ACHN (cell line): ENCODE measurements around the gene COL11A2.

Experiments used
- DNase-seq: peaks from one replicate; pipeline ENCODE4 v3.0.0-alpha.2; 2015
- in situ Hi-C: cut with HindIII; loops from 2 replicates; pipeline ENCODE4 v1.10.0; 2017; ENCODE audit warnings: low sequenced_read_pairs, low pct_ligation_motif_present, low pct_unique_long_range_greater_than_20kb

The COL11A2 gene

GRCh38 chr6:33142501-33143070 lies 49.7 kb downstream of the COL11A2 start:
- in situ Hi-C loops: no loop called here
- no peak for DNase-seq

- in situ Hi-C loops: no loop called here
- no peak for DNase-seq
Observed at GRCh38 chr6:33140556-33140955, 51.7 kb downstream of the COL11A2 start.

- in situ Hi-C loops: no loop called here
- DNase-seq: no peak
Observed at GRCh38 chr6:33139596-33140206, 52.6 kb downstream of the COL11A2 start.

DNA sequence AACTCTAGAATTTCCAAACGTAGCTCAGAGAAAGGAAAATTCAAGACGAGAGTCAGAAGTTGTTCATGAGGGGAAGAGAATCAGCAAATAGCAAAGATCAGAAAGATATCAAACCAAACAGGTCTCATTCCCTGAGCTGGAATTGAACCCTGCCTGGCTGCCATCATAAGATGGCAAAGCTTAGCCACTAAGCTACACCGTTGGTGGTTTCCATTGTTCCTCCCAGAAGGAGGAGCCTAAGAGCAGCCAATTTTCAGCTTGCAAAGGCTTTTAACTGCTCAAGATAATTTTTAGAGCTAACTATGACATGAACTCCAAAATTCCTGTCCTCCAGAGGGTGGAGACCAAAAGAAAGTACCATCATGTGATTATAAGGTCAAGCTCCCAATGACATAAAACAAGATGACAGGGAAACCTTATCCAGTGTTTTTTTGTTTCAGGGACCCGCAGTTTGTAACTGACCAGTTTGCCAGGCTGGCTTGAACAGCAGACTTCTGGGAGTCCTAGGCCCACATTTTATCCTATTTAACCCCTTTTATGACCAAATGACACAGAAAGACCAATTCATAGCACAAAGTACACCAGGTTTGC lies 55.9 kb downstream of the COL11A2 start:
- no peak for DNase-seq
- in situ Hi-C loops: no loop called here

- DNase-seq: no peak
- in situ Hi-C loops: no loop called here
Observed at GRCh38 chr6:33132081-33132524, 60.2 kb downstream of the COL11A2 start.

- no peak for DNase-seq
- in situ Hi-C loops: no loop called here
Observed at GRCh38 chr6:33128318-33128717, 63.9 kb downstream of the COL11A2 start.

DNA sequence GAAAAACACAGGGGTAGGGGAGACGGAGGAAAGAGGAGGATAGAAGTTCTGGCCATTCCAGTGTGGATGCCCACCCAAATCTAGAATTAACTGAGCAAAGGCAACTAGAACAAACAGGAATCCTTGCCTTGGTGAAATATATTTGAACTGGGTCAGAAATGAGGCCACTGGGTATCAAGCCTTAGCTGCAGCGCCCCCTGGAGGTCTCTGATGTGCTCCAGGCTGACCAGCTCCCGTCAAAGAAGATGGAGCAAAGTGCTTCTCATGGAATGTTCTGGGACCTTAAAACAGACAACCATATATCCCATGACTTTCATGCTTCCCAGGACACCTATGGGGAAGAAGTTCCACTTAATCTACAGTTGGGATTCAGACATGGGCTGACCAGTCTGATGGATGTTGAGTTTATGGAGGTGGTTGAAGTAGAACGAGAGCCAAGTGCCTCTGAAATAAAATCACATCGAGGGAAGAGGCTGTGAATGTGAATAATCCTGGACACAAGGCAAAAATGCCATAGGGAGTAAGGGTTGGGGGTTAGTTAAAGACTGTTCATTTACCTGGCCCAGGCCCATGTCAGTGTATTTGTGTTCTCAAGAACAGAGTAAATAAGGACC lies 66.1 kb downstream of the COL11A2 start:
- in situ Hi-C loops: no loop called here
- DNase-seq: peak; percentile 40

DNA sequence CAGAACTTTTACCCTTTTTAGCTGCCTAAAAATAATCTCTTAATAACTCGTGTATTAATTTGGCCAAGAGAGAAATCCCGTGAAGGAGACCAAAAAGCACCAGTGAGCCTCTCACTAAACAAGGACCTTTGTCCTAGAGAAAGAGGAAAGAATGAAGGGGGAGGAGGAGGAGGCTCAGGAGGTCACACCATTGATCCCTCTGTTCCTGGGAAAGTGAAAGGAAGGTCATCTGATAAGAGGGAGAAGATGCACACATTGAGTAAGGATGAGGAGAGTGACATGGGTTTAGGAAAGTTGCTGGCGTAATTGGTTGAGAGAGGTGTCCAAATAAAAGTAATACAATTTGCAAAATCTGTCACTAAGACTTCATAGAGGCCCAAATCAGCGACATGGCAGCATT lies 67.3 kb downstream of the COL11A2 start:
- in situ Hi-C loops: no loop called here
- DNase-seq: no peak

DNA sequence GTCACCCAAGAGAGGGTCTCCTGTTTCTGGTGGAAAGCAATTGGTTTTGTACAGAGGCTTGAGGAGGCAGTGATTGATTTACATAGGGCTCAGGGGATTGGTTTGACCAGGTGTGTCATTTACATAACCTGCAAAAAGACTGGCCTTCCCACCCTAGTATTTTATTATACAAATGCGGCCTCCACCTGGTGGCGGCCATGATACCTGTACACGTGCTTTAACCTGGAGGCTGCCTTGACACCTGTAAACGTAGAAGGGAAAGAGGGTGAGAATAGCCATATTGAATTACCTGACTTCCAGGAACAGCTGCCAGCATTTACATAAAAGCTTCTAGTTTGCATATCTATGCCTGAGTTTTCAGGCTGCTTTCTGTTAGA lies 67.8 kb downstream of the COL11A2 start:
- DNase-seq: no peak
- in situ Hi-C loops: no loop called here

DNA sequence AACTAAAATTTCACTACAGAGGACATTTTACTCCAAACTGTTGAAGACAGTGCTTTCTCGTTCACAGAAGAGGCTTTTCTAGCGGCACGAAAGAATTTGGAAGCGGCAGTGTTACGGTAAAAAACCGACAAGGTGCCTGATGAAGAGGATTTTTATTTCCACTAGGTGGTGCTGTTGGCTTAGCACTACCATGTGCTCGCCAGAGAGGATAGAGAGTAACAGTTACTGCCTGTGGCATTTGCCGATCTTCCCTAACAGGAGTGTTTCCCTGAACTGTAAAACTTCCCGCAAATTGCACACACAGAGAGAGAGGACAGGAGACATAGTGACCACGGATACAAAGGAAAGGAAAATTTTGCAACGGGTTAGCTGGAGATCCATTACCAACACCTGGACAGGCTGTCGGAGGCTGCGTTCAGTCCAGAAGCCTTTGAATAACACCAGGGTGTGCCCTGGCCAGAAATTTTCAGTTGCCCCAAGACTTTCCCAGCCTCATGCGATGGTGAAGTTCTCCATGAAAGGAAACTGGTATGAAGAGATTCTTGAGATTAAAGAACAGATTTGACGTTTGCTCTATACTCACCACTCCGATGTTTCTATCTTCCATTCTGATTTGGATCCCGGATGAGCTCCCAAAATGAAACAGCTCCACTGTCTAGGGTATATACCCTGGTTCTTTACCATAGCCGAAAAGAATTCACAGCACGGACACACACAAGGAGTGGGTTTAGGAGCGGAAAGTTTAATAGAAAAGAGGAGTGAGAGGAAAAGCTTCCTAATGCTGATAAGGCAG lies 68.3 kb downstream of the COL11A2 start:
- DNase-seq: peak; percentile 50
- in situ Hi-C loops: no loop called here

DNA sequence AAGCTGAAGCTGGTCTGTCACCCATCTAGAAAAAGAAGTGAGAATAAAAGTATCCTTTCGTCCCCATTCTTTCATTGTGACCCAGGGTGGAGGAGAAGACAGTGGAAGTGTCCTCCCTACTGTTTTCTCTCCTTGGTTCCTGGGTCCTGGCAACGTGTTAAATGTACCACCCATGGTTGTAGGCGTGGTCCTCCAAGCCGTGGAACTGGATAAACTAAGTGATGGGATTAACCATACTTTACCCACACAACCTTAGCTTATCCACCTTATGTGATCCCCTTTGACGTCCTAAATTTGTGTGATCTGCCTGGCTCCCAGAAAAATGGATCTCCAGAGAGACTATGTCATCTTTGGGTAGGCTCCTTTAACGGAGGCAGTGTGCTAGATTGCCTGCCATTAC lies 69.1 kb downstream of the COL11A2 start:
- no peak for DNase-seq
- in situ Hi-C loops: no loop called here

DNA sequence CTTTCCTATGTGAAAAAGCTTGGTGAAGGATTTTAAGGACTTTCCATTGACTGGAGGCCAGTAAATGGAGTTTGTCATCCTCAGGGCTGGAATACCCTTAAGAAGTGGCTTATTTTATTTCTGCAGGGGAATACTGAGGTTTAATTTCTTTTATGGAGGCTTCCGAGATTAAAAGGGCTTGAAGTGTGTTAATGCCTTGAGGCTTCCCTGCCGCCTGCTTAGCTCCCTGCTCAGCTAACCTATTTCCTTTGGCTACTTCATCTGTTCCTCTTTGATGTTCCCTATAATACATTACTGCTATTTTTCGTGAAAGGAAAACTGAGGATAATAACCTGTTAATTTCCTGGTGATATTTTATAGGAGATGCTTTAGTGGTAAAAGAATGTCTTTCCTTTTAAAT lies 72.3 kb downstream of the COL11A2 start:
- in situ Hi-C loops: no loop called here
- no peak for DNase-seq

- peak; percentile 53 for DNase-seq
Observed at GRCh38 chr6:33118525-33119123, 73.6 kb downstream of the COL11A2 start.

DNA sequence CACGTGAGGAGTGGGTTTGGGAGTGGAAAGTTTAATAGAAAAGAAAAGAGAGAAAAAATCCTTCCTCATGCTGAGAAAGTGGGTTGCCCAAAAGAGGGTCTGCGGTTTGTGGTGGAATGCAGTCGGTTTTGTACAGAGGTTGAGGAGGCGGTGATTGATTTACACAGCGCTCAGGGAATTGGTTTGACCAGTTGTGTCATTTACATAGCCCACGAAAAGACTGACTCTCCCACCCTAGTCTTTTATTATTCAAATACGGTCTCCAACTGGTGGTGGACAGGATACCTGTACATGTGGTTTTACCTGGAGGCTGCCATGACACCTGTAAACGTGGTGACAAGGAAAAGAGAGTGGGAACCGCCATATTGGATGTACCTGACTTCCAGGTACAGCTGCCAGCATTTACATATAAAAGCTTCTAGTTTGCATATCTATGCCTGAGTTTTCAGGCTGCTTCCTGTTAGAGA lies 74.4 kb downstream of the COL11A2 start:
- in situ Hi-C loops: no loop called here
- no peak for DNase-seq

More at GRCh38 chr6:33118525-33119123, 73.6 kb downstream of the COL11A2 start:
- in situ Hi-C loops: no loop called here

- in situ Hi-C loops: no loop called here
- DNase-seq: no peak
Observed at GRCh38 chr6:33116841-33117711, 75.2 kb downstream of the COL11A2 start.

DNA sequence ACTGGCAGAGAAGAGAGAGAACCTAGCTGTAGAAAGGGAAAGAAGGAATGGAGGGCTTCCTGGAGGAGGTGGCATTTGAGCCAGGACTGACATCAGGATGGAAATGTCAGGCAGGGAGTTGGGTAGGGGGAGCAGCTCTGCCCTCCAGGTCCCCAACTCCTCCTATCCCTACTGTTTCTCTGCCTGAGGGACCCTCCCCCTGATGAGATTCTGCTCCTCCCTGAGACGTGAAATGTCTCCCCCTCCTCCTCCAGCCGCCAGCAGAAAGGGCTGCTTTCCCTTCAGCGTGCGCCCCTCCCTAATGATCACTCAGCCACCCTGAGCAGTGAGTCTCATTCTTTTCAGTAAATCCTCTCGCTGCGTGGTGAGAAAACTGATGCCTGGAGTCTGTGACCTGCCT lies 75.8 kb downstream of the COL11A2 start:
- in situ Hi-C loops: no loop called here
- no peak for DNase-seq

DNA sequence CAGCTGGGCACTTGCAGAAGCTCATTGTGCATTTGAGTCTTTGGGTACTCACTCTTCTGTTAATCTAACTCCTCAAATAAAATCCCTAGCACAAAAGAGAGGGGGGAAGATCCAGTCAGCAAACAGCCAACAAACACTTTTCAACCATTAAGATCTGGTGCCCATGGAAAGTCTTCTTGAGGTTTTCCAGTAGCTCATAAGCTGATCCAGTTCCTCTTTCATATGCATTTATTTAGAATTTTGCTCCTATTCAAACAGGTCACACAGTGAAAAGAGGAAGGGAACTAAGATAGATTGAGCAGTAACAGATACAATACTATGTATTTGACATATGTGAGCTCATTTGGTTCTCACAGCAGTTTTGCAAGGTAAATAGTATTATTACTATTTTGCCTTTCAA lies 77.9 kb downstream of the COL11A2 start:
- in situ Hi-C loops: no loop called here
- DNase-seq: no peak

- in situ Hi-C loops: no loop called here
- no peak for DNase-seq
Observed at GRCh38 chr6:33113755-33114154, 78.5 kb downstream of the COL11A2 start.
